Measurements from ENCODE around the gene ALG2.

The ALG2 gene

GRCh38 chr9:99189186-99189585 is 32.6 kb downstream of the ALG2 start:
- DNase-seq (ENCODE audit: low read depth) = no peak
- no peak for TF ChIP-seq CTCF (conservative IDR thresholded peaks at IDR 0.05; ENCODE audit: control insufficient read depth, insufficient read depth, low read depth, low read length)
- no peak overlapping the region for H3K4me3 ChIP-seq (ENCODE audit: control insufficient read depth, low read depth, low read length)

GRCh38 chr9:99187311-99187710 is 34.4 kb downstream of the ALG2 start:
- H3K4me3 ChIP-seq (ENCODE audit: control insufficient read depth, low read depth, low read length) = no peak overlapping the region
- DNase-seq (ENCODE audit: low read depth) = no peak
- no peak for TF ChIP-seq CTCF (conservative IDR thresholded peaks at IDR 0.05; ENCODE audit: control insufficient read depth, insufficient read depth, low read depth, low read length)

DNA sequence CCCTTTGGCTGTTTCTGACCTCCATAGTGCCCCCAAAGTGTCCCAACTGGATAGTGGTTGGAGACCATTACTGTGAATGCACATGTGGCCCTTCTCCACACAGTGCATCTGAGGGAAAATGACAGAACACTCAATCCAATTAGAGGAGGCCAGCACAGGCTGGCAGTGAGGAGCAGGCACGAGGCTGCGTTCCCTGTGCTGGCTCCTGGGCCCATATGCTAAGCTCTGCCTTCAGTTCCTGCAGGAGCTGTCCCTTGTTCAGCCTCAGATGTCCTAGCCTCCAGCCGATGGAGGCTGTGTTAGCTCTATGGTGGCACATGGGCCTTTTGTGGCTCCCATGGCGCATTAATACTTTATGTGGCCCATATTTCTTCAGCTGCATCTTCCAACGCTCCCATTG is 35.8 kb downstream of the ALG2 start:
- no peak for TF ChIP-seq CTCF (conservative IDR thresholded peaks at IDR 0.05; ENCODE audit: control insufficient read depth, insufficient read depth, low read depth, low read length)
- no peak for DNase-seq (ENCODE audit: low read depth)
- H3K4me3 ChIP-seq (ENCODE audit: control insufficient read depth, low read depth, low read length) = no peak overlapping the region

DNA sequence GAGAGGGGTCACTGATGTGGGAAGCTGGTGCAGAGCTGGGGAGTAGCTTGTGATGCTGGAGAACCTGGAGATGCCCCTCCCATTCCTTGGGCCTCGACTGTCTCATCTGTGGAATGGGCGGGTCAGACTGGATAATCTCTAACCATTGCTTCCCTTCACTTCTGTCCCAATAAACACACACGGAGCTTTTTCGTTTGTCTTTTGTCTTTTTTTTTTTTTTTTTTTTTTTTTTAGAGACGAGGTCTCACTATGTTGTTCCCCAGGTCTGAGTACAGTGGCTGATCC is 36.5 kb downstream of the ALG2 start:
- TF ChIP-seq CTCF (conservative IDR thresholded peaks at IDR 0.05; ENCODE audit: control insufficient read depth, insufficient read depth, low read depth, low read length) = no peak
- H3K4me3 ChIP-seq (ENCODE audit: control insufficient read depth, low read depth, low read length) = peak overlapping the region; percentile 31
- DNase-seq (ENCODE audit: low read depth) = no peak

DNA sequence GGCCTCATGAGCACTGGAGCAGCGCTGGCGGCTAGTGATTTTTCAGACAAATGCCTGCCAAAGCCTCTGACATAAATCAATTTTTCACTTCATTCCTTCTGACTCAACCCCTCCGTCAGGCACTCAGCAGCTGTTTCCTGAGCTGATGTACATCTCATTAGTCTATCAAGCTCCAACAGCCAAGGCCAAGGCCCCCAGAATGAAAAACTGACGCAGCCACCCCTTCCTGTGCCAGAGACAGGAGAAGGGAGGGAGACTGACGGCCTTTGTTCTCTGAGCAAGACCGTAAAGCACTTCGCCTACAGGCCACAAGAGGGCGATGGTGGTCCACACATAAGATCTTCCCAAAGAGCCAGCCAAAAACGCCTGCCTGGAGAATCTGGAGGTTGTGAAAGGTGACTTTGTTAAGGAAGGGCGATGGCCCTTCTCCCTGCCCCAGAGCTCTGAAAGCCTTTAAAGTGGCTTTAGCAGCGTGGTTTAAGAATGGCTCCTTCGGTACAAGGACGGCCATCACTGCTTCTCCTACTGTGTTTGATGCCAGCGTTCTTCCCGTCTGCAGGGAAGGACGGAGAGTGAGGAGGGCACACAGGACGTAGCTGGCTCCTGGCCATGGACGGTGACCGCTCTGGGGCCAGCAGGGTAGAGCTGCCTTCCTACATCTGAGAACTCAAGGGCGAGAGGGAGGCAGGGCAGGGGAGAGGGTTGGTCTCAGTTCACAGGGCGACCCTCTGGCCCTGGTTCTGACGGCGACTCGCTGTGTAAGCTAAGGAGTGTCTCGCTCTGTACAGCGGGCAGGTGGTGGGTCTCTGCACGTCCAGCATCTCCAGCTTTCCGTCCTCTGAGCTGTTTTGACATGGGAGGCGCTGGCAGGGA is 37.0 kb downstream of the ALG2 start:
- TF ChIP-seq CTCF (conservative IDR thresholded peaks at IDR 0.05; ENCODE audit: control insufficient read depth, insufficient read depth, low read depth, low read length) = peak; percentile 97
- DNase-seq (ENCODE audit: low read depth) = peak; percentile 95
- peak overlapping the region; percentile 31 for H3K4me3 ChIP-seq (ENCODE audit: control insufficient read depth, low read depth, low read length)

DNA sequence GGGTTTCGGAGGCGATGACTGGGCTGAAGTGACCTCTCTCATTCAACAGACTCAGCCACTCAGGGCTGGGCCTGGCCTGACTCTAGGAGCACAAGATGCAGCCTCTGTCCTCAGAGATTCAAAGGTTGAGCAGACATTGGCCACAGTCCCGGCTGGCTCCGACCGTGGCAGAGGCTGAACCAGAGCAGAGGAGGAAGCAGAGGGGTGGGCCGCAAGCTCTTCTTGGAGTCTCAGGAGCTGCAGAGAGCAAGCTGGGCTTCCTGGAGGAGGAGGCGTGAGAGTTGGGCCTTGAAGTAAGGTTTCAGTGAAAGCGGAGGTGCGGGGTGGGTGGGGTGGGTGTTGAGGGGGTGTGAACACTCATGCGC is 37.6 kb downstream of the ALG2 start:
- no peak for DNase-seq (ENCODE audit: low read depth)
- no peak for TF ChIP-seq CTCF (conservative IDR thresholded peaks at IDR 0.05; ENCODE audit: control insufficient read depth, insufficient read depth, low read depth, low read length)
- no peak overlapping the region for H3K4me3 ChIP-seq (ENCODE audit: control insufficient read depth, low read depth, low read length)

DNA sequence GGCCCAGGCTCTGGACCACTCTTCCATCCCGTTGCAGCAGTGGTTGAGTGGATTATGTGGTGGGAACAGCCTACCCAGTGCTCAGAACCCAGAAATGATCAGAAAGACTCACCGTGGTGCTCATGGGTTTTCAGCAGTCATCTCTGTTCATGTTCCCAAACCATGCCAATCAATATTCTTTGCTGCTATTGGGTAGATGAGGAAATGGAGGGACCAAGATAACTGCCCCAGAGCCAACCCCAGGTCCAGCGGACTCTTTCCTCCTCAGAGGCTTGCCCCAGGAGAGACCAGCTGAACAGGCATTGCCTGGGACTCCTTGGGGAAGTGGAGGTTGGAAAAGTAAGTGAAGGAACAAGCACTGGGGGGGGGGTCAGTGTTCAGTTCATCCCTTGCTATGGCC is 38.1 kb downstream of the ALG2 start:
- DNase-seq (ENCODE audit: low read depth) = no peak
- no peak for TF ChIP-seq CTCF (conservative IDR thresholded peaks at IDR 0.05; ENCODE audit: control insufficient read depth, insufficient read depth, low read depth, low read length)
- no peak overlapping the region for H3K4me3 ChIP-seq (ENCODE audit: control insufficient read depth, low read depth, low read length)

Data from fibroblast of mammary gland (primary cell).